NCI-H1694 treated with DMSO at 0.1 percent for 48 hours (cell line): Measurements from ENCODE around the gene ESR2.
"Not testable (repeated sequence)": the region's sequence is repeated elsewhere in the genome, so short reads cannot be mapped to it uniquely, and the experiment has no call there.

ENCODE experiments used
- DNase-seq: peaks from one replicate; lab custom pipeline; 2025; lab: John Stamatoyannopoulos, UW

The ESR2 gene

DNA sequence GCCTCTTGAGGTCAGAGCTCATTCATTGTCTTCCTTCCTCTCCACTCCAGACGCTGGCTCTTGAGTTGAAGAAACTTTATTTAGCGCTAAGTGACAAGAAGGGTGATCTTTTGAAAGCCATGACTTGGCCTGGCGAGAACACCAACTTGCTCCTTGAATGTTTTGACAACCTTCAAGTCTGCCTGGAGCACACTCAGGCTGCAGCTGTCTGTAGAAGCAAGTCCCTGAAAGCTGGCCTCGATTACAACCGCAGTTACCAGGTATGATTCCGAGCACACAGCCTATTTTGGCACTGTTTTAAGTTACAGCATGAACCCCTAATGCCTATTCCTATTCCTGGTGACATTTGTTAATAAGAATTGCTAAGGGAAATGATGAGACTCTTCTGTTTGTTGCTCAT lies 167.6 kb downstream of the ESR2 start:
- DNase-seq = no peak

DNA sequence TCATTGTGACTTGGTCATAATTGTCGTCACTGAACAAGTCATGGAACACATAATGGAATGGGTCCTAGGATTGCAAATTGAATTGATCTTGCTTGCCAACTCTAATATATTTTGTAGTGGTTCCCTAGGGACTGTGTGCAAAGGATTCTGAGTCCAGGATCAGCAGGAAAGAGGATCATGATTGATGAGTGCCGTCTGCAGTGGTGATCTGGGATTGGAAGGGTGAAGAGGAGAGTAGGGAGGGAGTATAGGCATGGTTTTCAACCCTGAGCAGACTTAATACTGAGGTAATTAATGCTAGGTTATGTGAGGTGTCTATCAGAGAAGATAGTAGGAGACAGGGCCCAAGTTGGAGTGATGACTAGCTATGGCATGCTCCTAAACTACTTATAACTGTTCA lies 168.9 kb downstream of the ESR2 start:
- no peak for DNase-seq

DNA sequence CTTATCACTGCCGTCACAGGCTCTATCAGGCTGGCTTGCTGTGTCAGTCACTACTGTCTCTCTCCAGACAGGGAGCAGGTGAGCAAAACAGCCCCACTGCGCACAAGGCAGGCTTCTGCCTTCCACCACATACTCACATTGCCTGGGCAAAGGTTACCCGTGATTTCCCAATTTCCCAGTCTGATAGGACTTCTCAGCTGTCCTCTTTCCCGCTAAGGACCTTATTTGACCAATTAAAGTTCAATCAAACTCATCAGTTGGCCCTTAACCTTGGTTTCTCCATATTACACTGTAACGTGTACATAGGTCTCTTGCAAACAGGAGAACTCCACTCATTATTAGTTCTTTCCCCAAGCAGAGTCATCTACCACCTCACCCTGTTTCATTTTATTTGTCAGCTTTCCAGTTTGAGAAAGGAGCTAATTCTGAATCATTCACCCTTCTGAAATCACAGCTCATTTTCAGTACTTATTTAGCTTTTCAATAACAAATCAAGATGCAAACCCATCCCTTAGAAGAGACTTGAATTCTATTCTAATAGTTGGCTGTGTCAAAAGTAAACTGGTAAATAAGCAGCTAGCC lies 170.8 kb downstream of the ESR2 start:
- no peak for DNase-seq

DNA sequence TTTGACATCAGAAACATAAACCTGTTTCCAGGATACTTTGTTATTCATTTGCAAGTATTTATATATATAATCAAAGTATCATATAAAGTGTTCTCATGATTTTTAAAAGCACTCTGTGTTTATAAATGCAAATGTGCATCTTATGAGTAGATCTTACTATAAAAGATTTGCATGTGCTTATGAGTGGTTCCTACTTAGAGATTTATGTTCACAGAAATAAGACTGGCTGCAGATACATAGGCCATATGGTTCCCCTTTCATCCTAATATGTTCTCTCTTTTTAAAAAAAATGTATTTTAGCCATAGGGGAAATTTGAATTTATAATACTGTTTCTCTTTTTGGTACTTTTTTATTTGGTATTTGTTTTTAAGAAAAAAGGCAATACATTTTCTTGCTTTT lies 174.2 kb downstream of the ESR2 start:
- DNase-seq = no peak

DNA sequence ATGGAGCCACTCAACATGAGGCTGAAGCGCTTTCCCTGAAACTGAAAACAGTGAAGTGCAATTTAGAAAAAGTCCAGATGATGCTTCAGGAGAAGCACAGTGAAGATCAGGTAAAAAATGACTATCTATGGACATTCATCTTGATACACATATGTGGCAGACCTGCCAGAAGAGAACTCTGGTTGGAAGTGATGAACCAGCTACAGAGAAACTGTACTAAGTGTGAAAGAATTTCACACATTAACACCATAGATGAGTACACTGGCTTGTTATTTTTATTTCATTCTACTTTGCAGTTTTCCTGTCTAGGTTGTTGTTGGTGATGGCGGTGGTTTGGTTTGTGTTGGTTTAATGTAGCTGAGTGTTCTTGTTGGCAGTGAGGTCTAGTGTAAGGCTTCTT lies 174.7 kb downstream of the ESR2 start:
- DNase-seq = no peak

DNA sequence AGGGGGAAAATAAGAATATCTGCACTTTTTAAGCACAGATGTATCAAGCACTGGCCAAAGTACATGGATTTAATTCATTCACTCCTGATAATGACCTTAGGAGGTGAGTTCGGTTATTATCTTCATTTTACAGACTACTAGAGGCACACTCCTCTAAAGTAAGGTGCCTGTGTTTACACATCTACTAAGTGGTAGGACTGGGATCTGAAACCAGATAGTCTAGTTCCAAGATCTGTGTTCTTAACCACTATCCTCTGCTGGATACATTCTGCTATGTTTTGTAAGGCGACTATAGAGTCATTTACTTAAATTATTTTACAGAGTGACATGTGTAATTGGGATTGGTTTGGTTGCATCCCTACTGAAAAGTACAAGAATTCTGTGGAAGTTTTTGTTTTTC lies 175.3 kb downstream of the ESR2 start:
- no peak for DNase-seq

DNA sequence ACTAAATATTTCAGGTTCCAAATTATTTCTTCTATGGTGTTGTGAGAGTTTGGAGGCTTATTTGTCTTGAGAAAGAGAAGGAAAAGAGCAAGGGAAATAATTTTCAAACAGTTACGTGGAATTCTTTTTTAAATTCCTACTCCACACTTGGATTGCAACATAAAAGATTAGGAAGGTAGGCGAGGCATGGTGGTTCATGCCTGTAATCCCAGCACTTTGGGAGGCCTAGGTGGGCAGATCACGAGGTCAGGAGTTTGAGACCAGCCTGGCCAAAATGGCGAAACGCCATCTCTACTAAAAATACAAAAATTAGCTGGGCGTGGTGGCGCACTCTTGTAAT lies 175.8 kb downstream of the ESR2 start:
- not testable (repeated sequence) for DNase-seq

DNA sequence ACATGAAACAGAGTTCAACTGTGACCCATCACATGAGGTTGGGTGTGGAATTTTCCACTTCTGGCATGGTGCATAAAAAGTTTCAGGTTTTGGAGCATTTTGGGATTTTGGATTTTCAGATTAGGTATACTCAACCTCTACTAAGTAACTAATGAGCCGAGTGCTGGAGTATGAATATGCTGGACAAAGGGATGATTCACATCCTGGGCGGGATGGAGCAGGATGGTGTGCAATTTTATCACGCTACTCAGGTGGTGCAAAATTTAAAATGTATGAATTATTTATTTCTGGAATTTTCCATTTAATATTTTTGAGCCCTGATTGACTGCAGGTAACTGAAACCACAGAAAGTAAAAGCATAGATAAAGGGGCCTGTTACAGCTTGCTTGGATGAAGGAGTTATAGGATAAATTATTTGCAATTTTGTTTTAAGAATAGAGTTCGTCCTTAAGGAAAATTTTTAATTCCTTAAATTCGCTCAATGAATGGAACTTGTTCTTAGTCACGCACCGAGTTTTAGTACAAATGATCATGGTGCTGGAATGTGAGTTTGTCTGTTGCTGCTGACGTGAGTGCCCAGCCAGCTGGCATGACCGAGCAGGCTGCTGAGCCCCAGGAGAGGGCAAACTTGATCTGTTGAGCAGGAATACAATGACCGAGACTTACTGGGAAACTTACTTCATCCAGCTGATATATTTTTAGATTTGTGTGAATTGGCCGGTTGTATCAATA lies 176.3 kb downstream of the ESR2 start:
- no peak for DNase-seq

DNA sequence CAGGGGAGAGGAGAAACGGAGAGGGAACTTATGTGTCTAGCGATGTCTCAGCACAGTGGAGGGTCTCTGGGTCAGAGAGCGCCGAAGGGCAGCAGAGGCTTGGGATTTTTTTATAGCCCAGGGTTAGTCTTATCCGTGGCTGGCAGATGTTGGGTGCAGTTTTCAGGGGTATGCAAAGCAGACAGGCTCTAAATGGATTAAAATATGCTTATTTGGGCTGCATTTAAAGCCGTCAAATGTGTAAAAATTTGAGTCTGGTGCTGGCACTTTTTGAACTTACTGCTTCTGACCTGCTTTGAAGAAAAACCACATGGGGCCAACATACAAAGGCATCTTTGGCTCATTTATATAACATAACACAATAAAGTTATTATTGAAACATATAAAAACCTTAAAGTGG lies 178.8 kb downstream of the ESR2 start:
- DNase-seq = no peak

DNA sequence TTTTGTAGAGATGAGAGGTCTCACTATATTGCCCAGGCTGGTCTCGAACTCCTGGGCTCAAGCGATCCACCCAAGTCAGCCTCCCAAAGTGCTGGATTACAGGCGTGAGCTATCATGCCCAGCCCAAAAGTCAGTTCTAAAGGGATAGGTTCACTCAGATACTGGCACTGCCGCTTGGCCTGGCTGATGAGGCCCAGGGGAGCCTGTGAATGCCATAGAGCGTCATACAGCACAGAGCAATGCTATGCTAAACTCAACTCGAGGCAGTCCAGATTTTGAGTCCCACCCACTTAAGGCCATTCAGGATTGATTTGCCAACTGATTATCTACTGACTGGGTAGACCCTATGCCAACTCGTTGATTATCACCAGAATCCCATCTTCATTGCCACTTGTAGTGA lies 179.4 kb downstream of the ESR2 start:
- DNase-seq = no peak

DNA sequence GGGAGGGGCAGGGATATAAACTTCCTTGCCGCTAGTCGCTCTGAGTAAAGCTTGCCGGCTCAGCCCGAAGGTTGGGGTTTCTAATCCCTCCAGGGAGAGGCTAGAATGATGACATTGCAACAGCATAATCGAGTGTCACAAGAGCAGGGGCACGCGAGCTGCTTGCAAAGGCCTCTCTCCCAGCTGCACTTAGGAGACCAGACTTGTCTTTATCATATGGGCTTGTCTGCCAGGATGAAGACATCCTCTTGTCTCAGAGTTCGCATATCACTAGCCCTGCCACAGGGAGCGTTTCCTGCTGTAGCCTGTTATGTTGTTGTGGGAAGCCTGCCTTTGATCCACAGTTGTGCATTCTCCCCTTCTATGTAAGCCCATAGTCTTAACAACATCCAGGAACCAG lies 180.0 kb downstream of the ESR2 start:
- no peak for DNase-seq

DNA sequence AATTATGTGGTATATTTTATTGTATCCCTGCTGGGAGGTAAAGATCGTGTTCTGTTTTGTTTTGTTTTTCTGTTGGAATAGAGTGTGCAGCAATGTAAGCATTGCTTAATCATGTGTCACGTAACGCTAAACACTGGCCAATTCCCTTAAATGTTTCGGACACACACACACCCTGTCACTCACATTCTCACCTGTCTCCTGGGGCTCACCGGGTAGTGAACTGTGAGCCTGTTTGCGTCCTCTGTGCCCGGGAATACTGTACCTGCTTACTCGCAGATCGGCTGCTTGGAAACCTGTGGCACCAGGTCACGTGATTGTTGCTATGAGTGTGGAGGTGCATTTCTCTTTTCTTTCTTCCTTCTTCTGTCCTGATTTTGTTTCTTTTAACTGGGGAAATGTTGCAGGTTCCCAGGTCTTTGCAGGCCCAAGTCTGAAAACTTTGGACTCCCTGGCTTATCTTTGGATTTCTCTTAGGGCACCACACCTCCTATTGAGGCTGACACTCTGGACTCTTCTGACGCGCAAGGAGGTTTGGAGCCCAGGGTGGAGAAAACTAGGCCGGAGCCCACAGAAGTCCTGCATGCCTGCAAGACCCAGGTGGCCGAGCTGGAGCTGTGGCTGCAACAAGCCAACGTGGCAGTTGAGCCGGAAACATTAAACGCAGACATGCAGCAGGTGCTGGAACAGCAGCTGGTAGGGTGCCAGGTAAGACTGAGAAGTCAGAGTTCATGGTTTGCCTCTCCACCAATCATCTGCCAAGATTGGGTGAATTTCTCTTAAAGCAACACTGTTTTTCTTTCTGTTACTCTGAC lies 181.1 kb downstream of the ESR2 start:
- no peak for DNase-seq

DNA sequence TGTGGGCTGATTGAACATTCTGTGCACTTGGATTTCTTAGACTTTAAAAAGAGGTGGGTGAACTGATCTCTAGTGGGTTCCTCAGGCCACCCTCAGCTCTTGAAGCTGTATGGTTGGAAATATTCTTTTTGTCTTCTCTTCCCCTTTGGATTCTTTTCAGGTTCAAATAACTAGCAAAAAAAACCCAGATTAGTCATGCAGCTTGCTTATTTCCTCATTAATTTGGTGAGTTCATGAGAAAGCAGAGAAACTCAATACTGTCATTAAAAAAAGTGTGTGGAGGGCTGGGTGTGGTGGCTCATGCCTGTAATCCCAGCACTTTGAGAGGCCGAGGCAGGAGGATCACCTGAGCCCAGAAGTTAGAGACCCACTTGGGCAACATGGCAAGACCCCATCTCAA lies 183.4 kb downstream of the ESR2 start:
- no peak for DNase-seq

DNA sequence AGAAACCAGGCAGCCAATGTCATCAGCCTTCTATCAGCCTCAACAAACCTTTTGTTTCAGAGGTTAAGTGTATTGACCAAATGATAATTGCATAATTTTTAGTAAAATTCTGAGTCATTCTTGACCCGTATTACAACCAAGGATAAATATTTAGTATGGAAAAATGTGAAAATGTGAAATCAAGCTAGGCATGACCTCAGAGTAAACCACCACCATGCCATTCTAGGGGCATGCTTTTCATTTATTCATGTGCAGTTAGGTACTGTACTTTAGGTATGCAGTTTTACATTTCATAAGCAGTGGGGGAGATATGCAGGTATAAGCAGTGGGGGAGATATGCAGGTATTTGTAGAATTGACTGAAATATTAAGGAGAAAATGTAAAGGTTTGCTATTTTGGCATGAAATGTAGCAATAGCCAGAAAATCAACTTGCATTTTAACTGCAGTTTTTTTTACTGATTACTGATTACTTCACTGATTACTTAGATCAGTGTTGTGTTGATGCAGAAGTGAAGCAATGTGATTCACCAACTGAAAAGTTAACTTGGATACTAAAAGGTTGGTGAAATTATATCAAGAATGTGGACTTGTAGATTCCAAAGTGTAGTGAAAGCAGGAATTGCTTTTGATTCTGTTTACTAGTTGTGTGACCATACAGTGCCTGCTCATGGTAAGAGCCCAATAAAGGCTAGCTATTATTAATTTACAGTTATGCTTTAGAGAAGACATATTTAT lies 184.2 kb downstream of the ESR2 start:
- DNase-seq = no peak

DNA sequence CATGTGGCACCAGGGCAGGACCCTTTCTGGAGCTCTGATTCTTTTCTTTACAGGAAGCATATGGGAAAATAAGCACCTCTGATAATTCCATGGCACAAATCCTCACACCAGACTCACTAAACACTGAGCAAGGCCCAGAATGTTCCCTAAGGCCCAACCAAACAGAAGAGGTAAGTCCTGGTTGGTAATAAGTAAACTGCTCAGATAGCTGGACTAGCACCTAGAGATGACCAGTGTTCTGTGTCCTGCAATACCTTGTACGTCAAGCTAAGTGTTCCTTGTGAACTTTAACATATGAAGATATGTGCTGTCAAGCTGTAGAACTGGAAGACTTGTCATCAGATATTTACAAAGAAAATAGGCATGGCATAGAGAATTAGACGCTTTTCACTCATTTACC lies 186.7 kb downstream of the ESR2 start:
- DNase-seq = no peak

DNA sequence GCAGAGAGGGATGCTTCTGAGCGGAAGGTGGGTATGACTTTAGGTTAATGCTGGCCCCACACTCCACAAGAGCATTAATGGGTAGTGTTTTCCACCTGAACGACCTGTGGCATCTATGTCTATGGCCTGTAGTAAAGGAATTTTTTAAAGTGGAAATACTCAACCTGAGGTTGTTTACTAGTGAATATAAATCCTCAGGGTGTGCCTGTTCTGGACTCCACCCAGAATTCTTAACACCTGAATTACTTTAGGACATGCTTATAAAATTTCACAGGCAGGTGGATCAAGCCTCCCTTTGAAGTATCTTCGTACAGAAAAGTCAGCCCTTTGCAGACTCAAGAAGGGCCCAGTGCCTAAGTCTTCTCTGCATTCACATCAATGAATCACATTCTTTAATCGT lies 196.1 kb downstream of the ESR2 start:
- no peak for DNase-seq

DNA sequence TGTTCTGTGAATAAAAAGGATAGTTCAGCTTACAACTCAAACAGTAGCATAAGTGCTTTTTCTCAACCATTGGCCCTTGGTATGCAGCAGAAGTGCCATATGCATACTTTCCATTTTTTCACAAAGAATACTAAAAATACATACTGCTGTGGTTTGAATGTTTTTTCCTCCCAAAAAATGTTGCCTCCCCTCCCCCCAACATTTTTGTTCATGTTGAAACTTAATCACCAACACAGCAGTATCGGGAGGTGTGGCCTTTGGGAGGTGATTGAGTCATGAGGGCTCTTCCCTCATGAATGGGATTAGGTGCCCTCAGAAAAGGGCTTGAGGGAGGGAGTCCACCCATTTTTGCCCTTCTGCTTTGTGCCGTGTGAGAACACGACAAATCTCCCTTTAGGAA lies 198.6 kb downstream of the ESR2 start:
- no peak for DNase-seq

DNA sequence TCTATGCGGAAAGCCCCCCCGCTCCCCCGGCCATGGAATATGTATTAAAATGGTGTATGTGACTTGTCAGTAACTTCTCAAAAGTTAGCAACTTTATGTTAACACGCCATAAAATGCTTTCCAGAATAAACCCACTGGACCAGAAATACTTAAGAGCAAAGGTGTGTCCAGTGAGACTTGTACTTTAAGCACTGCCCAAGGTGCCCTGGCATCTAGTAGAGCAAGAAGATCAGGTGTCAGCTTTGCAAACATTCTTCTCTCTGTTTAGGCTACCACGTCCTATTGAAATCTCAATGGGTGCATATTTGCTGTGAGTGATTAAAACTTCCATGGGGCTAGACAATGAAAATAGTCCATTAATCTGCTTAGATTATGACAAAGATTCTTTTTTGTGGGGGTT lies 201.2 kb downstream of the ESR2 start:
- no peak for DNase-seq

DNA sequence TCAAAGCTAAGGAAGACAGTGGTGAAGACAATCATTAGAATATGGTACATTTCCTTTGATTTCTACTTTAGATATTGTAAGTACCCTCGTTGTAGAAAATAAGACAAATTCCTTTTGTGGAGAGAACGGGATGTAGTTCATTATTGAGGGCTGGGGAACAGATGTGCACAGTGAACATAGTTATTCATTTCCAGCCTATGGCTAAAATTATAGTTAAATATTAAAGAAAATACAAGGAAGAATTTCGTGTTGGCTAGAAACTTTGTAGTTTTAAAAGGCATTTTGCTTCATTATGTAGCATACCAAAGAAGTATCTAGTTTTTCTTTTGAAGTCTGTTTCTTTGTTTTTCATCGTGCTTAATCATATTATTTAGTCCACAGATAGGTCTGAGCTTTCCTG lies 201.8 kb downstream of the ESR2 start:
- DNase-seq = no peak

DNA sequence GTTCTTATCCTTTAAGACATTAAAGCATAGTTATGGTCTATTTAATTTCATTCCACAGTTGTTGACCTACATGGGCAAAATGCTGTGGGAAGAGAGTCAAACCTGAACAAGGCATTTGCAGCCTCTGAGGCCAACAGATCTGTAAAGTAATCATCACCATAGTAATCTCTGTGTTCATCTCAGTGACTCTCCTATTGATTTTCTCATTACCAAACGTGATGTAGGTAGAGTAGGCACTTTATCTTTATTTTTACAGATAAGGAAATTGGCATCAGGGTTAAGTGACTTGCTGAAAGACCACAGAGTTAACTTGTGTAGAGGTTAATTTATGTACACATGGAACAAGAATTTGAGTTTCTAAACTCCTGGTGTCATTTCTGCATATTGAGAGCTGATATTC lies 203.0 kb downstream of the ESR2 start:
- no peak for DNase-seq

DNA sequence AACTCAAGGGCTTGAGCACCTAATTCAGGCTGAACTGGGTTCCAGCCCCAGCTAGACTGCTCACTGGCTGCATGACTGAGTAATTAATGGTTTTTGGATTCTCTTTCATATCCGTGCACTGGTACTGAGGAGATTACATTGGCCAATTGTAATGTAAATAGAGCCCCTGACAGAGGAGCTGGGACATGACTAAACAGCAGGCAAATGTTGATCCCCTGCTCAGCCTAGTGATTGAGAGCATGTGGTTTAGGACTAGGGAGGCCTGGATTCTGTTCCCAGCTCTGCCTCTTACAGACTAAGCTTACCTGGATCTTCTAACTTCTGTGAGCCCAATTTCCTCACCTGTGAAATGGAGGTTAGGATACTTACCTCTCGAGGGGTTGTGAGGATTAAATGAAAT lies 204.3 kb downstream of the ESR2 start:
- DNase-seq = no peak

DNA sequence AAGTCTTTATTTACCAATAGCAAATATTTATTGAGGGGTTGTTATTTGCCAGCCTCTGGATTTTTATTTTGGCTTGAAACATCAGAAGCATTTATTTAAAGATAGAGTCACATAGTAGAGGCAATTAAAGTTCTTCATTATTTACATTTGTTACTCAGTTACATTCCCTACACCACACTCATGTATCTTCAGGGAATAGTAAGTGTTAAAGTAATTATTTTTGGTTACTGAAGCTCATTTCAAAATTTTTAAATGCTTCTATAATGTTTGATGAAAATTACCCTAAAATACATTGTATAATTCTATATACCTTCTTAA lies 205.6 kb downstream of the ESR2 start:
- DNase-seq = no peak

DNA sequence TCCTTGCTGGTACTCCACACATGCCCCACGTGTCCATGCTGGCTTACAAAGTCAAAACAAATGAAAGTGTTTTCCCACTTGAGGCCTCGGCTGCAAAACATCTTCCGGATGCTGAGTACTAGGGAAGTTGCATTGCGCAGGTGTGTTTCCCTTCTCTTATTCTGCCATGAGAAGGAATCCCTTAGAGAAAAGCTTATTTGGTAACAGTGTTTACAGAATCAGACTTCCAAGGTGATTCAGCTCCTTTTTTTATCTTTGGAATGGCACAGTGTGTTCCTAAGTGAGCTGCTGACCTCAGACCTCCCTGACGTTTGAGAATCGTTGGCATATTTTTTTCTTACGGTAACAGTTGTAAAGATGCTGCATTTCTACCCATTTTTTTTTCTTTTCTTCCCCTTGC lies 211.3 kb downstream of the ESR2 start:
- DNase-seq = no peak
